OCI-LY3 (cell line): ENCODE data around the gene MTHFS.

Experiments
- H2AFZ ChIP-seq: fragments of 200-600, 300-600 bp; shearing (Covaris generic); 2 replicates; pipeline ENCODE4 v1.6.0; 2014; ENCODE audit warnings: antibody characterized with exemption, low read depth, low read length
- H3K27ac ChIP-seq: fragments of 200-600, 300-600 bp; sonication (generic); 2 replicates; pipeline ENCODE4 v1.5.1; 2014; ENCODE audit warnings: mild to moderate bottlenecking, low read length, moderate library complexity, mixed read lengths
- H3K27me3 ChIP-seq: fragments of 200-600, 300-600 bp; sonication (generic); 2 replicates; pipeline ENCODE4 v1.6.1; 2014; ENCODE audit warnings: low read depth, low read length, mixed read lengths
- H3K36me3 ChIP-seq: fragments of 200-600, 300-600 bp; sonication (generic); replicated peaks from 2 replicates; pipeline ENCODE3; 2014; ENCODE audit warnings: low read depth, low read length, mixed read lengths
- H3K4me1 ChIP-seq: fragments of 300-600, 200-600 bp; sonication (generic); 2 replicates; pipeline ENCODE4 v1.6.1; 2014; ENCODE audit warnings: low read length, mixed read lengths
- H3K4me2 ChIP-seq: fragments of 200-600, 300-600 bp; sonication (generic); 2 replicates; pipeline ENCODE4 v1.6.1; 2014; ENCODE audit warnings: low read length, mixed read lengths
- H3K4me3 ChIP-seq: fragments of 300-600, 200-600 bp; sonication (generic); 2 replicates; pipeline ENCODE4 v1.5.1; 2014; ENCODE audit warnings: antibody characterized with exemption, mild to moderate bottlenecking, low read length, moderate library complexity
- H3K79me2 ChIP-seq: fragments of 300-600, 200-600 bp; shearing (Covaris generic); 2 replicates; pipeline ENCODE4 v1.6.1; 2014; ENCODE audit warnings: mild to moderate bottlenecking, low read length, mixed read lengths
- H3K9ac ChIP-seq: fragments of 300-600, 200-600 bp; shearing (Covaris generic); 2 replicates; pipeline ENCODE4 v1.6.0; 2014; ENCODE audit warnings: mild to moderate bottlenecking, low read length, moderate library complexity
- H3K9me3 ChIP-seq: fragments of 200-600, 300-600 bp; shearing (Covaris generic); 2 replicates; pipeline ENCODE4 v1.6.1; 2014; ENCODE audit warnings: low read length, mixed read lengths; ENCODE audit not compliant: insufficient read depth
- H4K20me1 ChIP-seq: fragments of 200-600, 300-600 bp; sonication (generic); 2 replicates; pipeline ENCODE4 v1.6.1; 2016; ENCODE audit warnings: low read length, mixed read lengths; ENCODE audit not compliant: insufficient read depth
- CTCF ChIP-seq: fragments of 200-600, 300-600 bp; sonication (generic); IDR thresholded peaks from 2 replicates; pipeline ENCODE4 v1.5.1; 2014; ENCODE audit warnings: antibody characterized with exemption, low read length, low read depth
- EZH2phosphoT487 ChIP-seq: fragments of 200-600 bp; shearing (Covaris generic); IDR thresholded peaks from 2 replicates; pipeline ENCODE4 v1.6.1; 2018; ENCODE audit warnings: antibody characterized with exemption, mixed run types, low read depth

Gene MTHFS

DNA sequence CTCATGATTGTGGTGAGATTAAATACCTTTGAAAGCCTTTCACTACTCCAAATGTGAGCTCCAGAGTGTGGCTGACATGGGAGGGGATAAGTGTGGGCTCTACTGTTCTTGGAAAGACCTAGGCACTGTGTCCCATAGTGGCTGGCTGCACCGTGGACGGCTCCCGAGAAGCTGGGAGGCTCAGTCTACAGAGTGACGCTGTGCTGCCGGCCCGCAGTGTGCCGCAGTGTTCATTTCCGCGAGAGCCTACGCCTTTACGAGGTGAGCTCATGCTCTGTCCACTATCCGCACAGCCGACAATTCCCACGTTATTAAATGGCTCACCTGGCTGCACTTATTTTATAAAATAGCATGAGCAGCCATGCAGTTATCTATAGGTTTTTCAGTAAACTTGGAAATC, 66.9 kb downstream of the MTHFS start:
- Histone ChIP-seq H4K20me1 (no peaks in the 10 kb centered on the region), H3K4me2 (no peak overlapping the region), H3K36me3 (peaks cover 36% of the 10 kb centered on the region), H3K27me3 (no peaks in the 10 kb centered on the region), H3K27ac (no peak overlapping the region), H3K9ac (no peak overlapping the region), H3K4me3 (no peak overlapping the region), H3K9me3 (no peaks in the 10 kb centered on the region), H3K4me1 (peaks cover 10% of the 10 kb centered on the region), H3K79me2 (no peaks in the 10 kb centered on the region), H2AFZ (no peak overlapping the region)
- TF ChIP-seq EZH2phosphoT487 (no peak), CTCF (no peak)

DNA sequence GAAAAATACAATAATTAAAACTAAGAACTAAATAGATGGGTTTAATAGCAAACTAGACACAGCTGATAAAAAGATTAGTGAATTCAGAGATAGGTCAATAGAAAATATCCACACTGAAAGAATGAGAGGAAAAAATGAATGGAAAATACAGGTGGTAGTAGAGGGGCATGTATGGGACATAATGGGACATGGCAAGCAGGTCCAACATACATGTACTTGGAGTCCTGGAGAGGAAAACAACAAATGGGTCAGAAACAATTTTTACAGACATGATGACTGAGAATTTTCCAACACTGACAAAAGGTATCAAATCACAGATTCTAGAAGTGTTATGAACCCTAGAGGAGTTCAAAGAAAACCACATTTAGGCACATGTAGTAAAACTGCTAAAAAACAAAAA, 68.4 kb downstream of the MTHFS start:
- H3K27ac ChIP-seq = no peak overlapping the region
- no peak overlapping the region for H3K4me2 ChIP-seq
- no peak overlapping the region for H3K9ac ChIP-seq
- no peak for TF ChIP-seq EZH2phosphoT487
- no peak for TF ChIP-seq CTCF
- H3K27me3 ChIP-seq = no peaks in the 10 kb centered on the region
- no peaks in the 10 kb centered on the region for H3K79me2 ChIP-seq
- H3K9me3 ChIP-seq = no peaks in the 10 kb centered on the region
- H3K4me1 ChIP-seq = peaks cover 3% of the 10 kb centered on the region; the same call in 1 of the 2 replicates
- H2AFZ ChIP-seq = no peak overlapping the region
- H3K36me3 ChIP-seq = peaks cover 24% of the 10 kb centered on the region
- no peaks in the 10 kb centered on the region for H4K20me1 ChIP-seq
- no peak overlapping the region for H3K4me3 ChIP-seq

GRCh38 chr15:79826800-79827199, 70.0 kb downstream of the MTHFS start:
- Histone ChIP-seq H3K4me3 (no peak overlapping the region), H3K9ac (no peak overlapping the region), H2AFZ (no peak overlapping the region), H3K27me3 (no peaks in the 10 kb centered on the region), H3K27ac (no peak overlapping the region), H3K4me2 (no peak overlapping the region), H3K79me2 (no peaks in the 10 kb centered on the region), H4K20me1 (no peaks in the 10 kb centered on the region), H3K36me3 (peaks cover 15% of the 10 kb centered on the region), H3K4me1 (peaks cover 3% of the 10 kb centered on the region; the same call in 1 of the 2 replicates), H3K9me3 (no peaks in the 10 kb centered on the region)
- no peak for TF ChIP-seq EZH2phosphoT487
- no peak for TF ChIP-seq CTCF

DNA sequence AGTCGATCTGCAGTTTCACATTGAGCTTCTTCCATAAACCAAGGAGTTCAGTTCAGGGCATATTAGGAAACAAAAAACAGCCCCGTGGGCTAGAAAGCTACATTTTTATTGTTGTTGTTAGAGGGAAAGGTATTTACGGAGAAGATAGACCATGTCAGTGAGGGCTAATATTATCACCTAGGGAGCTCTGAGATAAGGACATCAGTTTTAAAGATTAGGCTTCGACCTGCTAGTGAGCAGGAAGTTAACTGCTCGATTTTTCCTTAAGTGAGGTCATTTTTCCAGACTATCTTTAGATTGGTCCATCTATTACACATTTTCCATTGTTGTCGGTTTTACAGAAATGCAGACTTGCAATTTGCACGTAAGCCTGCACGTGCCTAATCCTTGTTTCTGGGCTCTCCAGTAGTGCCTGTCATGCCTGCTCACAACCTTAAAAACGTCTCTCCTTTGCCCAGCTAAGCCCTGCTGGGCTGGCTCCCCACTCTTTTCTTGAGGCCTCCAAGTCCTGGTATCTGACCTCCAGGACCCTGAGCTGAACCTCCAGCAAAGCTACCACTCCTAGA, 72.6 kb downstream of the MTHFS start:
- Histone ChIP-seq H3K4me3 (no peak overlapping the region), H3K9ac (no peak overlapping the region), H3K4me2 (no peak overlapping the region), H3K27me3 (no peaks in the 10 kb centered on the region), H3K4me1 (no peaks in the 10 kb centered on the region), H3K9me3 (0 out of 2 replicates have a peak, but pooled peaks cover 4% of the 10 kb centered on the region), H3K79me2 (no peaks in the 10 kb centered on the region), H2AFZ (no peak overlapping the region), H3K27ac (no peak overlapping the region), H3K36me3 (peaks cover 11% of the 10 kb centered on the region), H4K20me1 (no peaks in the 10 kb centered on the region)
- TF ChIP-seq CTCF (no peak), EZH2phosphoT487 (no peak)
